RCC 7860 (cell line): Measurements from ENCODE around the gene KREMEN2.
"Not testable (repeated sequence)": the region's sequence is repeated elsewhere in the genome, so short reads cannot be mapped to it uniquely, and the experiment has no call there.

Source experiments
- DNase-seq: peaks from one replicate; pipeline ENCODE4 v3.0.0-alpha.2; 2015; ENCODE audit warnings: low spot score
- FAIRE-seq: peaks from 2 replicates; lab custom pipeline; 2012; peaks lifted over from hg19 to GRCh38; lab: Jason Lieb, UNC

The KREMEN2 gene

GRCh38 chr16:2963723-2964474, at the start of gene KREMEN2:
KREMEN2 (plus strand) TSS chr16:2964275; CDS start chr16:2964521, 246 bp downstream.
- DNase-seq, result peak; percentile 53
- no peak for FAIRE-seq

GRCh38 chr16:2915196-2915929, 48.7 kb upstream of the KREMEN2 start:
- FAIRE-seq, result no peak
- no peak for DNase-seq

GRCh38 chr16:2919511-2920255, 44.4 kb upstream of the KREMEN2 start:
- DNase-seq (peak; percentile 31), FAIRE-seq (peak; percentile 18)

- DNase-seq (no peak), FAIRE-seq (no peak)
Measured at GRCh38 chr16:2923481-2923880, 40.6 kb upstream of the KREMEN2 start.

- no peak for FAIRE-seq
- DNase-seq, result no peak
Measured at GRCh38 chr16:2924901-2925755, 38.9 kb upstream of the KREMEN2 start.

- DNase-seq (no peak), FAIRE-seq (no peak)
Measured at GRCh38 chr16:2925951-2926649, 38.0 kb upstream of the KREMEN2 start.

- no peak for DNase-seq
- no peak for FAIRE-seq
Measured at GRCh38 chr16:2926650-2926999, 37.5 kb upstream of the KREMEN2 start.

- DNase-seq (peak; percentile 64), FAIRE-seq (no peak)
Measured at GRCh38 chr16:2927010-2927646, 36.9 kb upstream of the KREMEN2 start.

GRCh38 chr16:2928151-2928550, 35.9 kb upstream of the KREMEN2 start:
- FAIRE-seq, DNase-seq: not testable (repeated sequence)

- no peak for FAIRE-seq
- DNase-seq, result no peak
Measured at GRCh38 chr16:2928796-2929195, 35.3 kb upstream of the KREMEN2 start.

- no peak for FAIRE-seq
- no peak for DNase-seq
Measured at GRCh38 chr16:2929693-2930092, 34.4 kb upstream of the KREMEN2 start.

GRCh38 chr16:2930236-2930635, 33.8 kb upstream of the KREMEN2 start:
- DNase-seq (no peak), FAIRE-seq (no peak)

GRCh38 chr16:2931231-2931914, 32.7 kb upstream of the KREMEN2 start:
- not testable (repeated sequence) for FAIRE-seq, DNase-seq

GRCh38 chr16:2933136-2933535, 30.9 kb upstream of the KREMEN2 start:
- DNase-seq (no peak), FAIRE-seq (no peak)

GRCh38 chr16:2933701-2934100, 30.4 kb upstream of the KREMEN2 start:
- no peak for DNase-seq
- FAIRE-seq, result no peak

GRCh38 chr16:2934450-2934849, 29.6 kb upstream of the KREMEN2 start:
- FAIRE-seq (no peak), DNase-seq (no peak)

GRCh38 chr16:2936436-2937011, 27.6 kb upstream of the KREMEN2 start:
- no peak for FAIRE-seq
- no peak for DNase-seq

- DNase-seq, result no peak
- no peak for FAIRE-seq
Measured at GRCh38 chr16:2937170-2937569, 26.9 kb upstream of the KREMEN2 start.

GRCh38 chr16:2938206-2938605, 25.9 kb upstream of the KREMEN2 start:
- DNase-seq (no peak), FAIRE-seq (no peak)
